ENCODE measurements around the gene CSF3R.

The CSF3R gene

DNA sequence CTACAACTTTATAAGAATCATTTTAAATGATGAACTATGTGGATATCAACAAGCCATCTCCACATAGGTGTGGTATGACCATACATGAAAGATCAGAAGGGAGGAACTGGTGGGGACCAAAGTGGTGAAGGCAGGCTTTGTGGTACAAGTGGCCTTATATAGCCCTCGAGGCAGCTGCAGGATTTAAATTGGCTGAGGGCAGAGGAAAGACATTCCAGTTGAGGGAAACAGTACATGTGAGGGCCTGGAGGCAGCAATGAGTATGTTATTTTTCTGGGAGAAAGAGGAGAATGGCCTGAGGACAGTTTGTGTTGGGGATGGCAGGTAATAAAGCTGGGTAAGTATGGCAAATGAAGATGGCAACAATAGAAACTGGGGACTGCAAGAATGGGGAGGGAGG, 49.6 kb downstream of the CSF3R start:
- no peak overlapping the region for H3K4me3 ChIP-seq (ENCODE audit: low read depth, low read length)
- TF ChIP-seq, protein P1, sequence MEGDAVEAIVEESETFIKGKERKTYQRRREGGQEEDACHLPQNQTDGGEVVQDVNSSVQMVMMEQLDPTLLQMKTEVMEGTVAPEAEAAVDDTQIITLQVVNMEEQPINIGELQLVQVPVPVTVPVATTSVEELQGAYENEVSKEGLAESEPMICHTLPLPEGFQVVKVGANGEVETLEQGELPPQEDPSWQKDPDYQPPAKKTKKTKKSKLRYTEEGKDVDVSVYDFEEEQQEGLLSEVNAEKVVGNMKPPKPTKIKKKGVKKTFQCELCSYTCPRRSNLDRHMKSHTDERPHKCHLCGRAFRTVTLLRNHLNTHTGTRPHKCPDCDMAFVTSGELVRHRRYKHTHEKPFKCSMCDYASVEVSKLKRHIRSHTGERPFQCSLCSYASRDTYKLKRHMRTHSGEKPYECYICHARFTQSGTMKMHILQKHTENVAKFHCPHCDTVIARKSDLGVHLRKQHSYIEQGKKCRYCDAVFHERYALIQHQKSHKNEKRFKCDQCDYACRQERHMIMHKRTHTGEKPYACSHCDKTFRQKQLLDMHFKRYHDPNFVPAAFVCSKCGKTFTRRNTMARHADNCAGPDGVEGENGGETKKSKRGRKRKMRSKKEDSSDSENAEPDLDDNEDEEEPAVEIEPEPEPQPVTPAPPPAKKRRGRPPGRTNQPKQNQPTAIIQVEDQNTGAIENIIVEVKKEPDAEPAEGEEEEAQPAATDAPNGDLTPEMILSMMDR (IDR thresholded peaks at IDR 0.05; ENCODE audit: low read depth, low read length) = no peak

DNA sequence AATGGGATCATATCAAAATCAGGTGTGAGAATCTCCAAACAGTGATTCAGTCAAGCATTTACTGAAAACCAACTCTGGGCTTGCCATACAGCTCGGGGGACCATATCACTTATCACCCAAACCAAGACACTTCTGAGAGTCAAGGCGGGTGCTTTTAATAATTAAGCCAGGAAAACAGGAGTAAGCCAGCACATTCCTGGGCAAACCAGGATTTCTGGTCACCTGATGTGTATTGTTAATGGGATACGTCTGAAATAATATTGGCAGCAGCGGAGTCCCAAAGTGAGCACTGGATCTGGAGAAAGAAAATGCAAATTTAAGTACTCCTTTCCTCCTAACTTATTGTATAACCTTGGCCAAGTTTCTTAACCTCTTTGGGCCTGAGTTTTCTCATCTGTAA, 50.1 kb downstream of the CSF3R start:
- H3K4me3 ChIP-seq (ENCODE audit: low read depth, low read length) = no peak overlapping the region
- TF ChIP-seq, protein P1 (IDR thresholded peaks at IDR 0.05; ENCODE audit: low read depth, low read length) = no peak

DNA sequence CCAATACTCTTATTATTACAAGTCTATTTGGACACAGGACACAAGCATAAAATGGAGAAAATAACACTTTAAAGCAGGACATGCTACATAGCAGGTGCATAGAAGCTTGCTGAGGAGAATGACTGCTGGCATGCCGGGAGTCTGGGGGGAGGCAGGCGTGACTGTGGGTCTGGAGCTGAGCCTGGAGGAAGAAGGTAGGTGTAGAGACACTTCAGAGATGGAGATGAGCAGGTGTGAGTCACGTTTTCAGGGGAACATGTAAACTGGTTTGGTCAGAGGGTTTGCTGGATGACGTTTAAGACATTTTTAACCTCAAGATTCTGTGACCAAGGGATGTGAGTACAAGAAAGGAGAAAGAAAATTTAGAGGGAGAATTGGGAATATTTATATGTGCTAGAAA, 56.9 kb downstream of the CSF3R start:
- TF ChIP-seq, protein P1 (IDR thresholded peaks at IDR 0.05; ENCODE audit: low read depth, low read length) = no peak
- H3K4me3 ChIP-seq (ENCODE audit: low read depth, low read length) = no peak overlapping the region

DNA sequence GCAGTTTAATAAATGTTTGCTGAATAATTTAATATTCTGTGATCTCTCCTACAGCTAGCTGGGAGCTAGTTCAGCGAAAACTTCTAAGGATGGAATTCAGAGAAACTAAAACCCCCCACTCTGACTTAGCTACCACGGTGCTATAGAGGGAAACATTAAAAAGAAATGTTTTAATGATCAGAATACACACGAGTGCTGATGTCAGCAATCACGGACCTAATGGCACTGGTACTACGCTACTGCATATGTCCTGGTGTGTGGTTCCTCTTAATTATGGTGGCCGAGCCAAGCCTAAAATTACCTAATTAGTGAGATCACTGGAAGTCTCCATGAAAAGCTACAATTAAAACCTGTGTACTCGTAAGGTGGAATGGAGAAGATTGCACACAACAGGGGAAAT, 61.1 kb downstream of the CSF3R start:
- TF ChIP-seq, protein P1 (IDR thresholded peaks at IDR 0.05; ENCODE audit: low read depth, low read length) = no peak

DNA sequence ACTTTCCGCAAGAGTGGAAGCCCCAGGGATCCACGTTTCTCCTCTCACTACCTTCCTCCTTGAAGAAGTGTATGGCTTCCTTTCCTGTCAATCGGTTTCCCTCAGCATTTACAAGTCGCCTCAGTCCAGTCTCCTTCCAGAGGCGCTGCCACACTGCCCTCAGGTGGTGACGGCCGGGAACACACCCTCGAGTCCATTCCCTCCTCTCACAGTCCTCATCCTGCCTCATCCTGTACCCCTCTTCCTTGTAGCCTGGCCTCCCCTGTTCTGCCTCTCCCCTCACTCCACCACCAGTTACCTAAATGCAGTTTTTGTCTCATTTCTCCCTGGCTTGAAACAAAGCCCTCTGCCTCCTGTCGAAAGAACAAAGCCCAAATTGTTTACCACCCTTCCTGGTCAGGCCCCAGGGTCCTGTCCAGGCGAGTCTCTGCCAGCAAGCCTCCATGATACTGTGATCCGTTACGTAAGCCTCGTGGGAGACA, 61.8 kb downstream of the CSF3R start:
- H3K4me3 ChIP-seq (ENCODE audit: low read depth, low read length) = no peak overlapping the region
- TF ChIP-seq, protein P1 (IDR thresholded peaks at IDR 0.05; ENCODE audit: low read depth, low read length) = peak; percentile 86

More for the DNA sequence above, 61.1 kb downstream of the CSF3R start:
- H3K4me3 ChIP-seq (ENCODE audit: low read depth, low read length) = no peak overlapping the region

DNA sequence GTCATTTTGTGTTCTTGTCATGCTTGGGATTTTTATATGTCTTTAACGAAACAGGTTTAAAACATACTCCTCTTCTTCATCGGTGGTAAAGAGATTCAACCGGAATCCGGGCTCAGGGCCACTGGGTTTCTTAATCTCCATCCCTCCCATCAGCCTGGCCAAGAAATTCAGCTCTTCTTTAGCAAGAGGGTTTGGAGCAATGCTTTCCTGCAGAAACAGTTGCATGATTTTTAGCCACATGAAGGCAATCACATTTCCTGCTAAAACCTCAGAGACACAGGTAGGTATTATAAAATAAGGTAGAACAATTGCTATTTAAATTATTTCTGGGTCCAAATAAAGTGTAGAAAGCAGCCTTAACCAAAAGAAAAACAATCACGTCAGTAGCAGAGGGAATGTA, 62.3 kb downstream of the CSF3R start:
- no peak overlapping the region for H3K4me3 ChIP-seq (ENCODE audit: low read depth, low read length)
- TF ChIP-seq, protein P1 (IDR thresholded peaks at IDR 0.05; ENCODE audit: low read depth, low read length) = no peak

DNA sequence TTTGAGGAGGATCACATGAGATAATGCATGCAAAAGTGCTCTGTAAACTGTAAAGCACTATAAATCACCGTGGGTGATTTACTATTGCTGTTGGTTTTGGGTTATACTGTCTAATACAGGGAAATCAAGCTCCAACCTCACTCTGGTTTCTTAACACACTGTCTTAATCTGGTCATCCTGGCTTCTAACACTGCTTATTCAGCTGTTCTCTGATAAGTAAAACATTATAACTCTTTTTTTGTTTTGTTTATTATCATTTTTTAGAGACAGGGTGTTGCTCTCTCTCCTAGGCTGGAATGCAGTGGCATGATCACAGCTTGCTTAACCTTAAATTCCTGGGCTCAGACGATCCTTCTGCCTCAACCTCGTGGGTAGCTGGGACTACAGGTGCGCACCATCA, 63.1 kb downstream of the CSF3R start:
- TF ChIP-seq, protein P1 (IDR thresholded peaks at IDR 0.05; ENCODE audit: low read depth, low read length) = no peak
- H3K4me3 ChIP-seq (ENCODE audit: low read depth, low read length) = no peak overlapping the region

Data from WI38 (cell line).